IPS-18c (cell line): Measurements from ENCODE around the gene ASPRV1.
"Not testable (repeated sequence)": the region's sequence is repeated elsewhere in the genome, so short reads cannot be mapped to it uniquely, and the experiment has no call there.

ENCODE experiments used
- H3K4me3 ChIP-seq: 2 replicates; pipeline ENCODE4 v1.7.0; 2013; ENCODE audit warnings: low read depth, mild to moderate bottlenecking, low read length, moderate library complexity; ENCODE audit not compliant: insufficient read depth
- H3K9me3 ChIP-seq: one replicate; pipeline ENCODE4 v1.6.1; 2013; ENCODE audit warnings: mild to moderate bottlenecking, low read length, moderate library complexity; ENCODE audit not compliant: control insufficient read depth, insufficient read depth

The ASPRV1 gene

GRCh38 chr2:69969991-69970390 lies 8.6 kb upstream of the ASPRV1 start:
- Histone ChIP-seq H3K9me3 (no peaks in the 10 kb centered on the region), H3K4me3 (no peak overlapping the region)

DNA sequence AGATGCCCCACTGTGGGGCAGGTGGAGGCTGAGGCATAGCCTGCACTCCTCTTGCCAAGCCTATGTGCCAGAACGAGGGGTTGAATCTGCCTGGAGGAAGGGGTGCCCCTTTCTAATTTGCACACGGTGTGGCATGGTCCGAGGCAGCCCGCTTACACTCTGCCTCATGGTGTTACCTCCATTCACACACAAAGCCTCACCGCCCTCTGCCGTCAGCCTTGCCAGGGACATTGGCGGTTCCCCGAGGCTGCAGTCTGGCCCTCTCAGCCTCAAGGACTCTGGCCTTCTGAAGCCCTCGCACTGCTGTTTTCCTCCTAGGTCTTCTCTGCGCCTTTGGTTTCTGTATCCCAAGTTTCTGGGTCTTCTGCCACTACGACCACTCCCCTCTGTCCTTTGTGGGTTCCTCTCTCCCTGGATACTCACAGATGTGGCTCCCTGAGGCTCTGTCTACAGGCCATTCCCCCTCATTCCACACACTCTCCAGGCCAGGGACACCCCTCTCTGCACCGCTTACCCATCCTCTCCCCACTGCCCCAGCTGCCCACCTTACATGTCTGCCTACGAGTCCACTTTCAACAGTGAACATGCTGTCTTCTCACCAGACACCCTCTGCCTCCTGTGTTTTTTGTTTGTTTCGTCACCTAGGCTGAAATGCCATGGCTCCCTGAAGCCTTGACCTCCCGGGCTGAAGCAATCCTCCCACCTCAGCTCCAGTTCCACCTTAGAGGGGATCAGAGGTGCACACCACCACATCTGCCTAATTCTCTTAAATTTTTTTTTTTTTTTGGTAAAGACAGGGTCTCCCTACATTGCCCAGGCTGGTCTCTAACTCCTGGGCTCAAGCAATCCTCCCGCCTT lies 7.9 kb upstream of the ASPRV1 start:
- Histone ChIP-seq H3K4me3 (no peak overlapping the region), H3K9me3 (no peaks in the 10 kb centered on the region)

DNA sequence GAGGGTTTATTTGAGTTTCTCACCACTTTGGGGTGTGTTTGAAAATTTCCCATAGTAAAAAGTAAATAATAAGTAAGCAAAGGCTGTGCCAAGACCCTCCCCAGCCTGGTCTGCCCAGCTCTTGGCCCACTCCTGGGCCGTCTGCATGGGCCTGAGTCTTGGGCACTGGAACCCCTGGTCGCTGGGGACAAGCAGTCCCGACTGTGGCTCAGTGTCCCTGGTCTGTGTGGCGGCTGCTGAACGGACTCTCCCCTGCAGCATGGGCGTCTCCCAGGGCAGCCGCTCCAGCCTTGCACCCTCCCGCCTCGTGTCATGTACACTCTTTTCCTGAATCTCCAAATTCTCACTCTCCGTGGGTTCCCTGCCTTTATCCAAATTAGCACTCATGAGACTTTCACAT lies 7.2 kb upstream of the ASPRV1 start:
- H3K4me3 ChIP-seq = no peak overlapping the region
- no peaks in the 10 kb centered on the region for H3K9me3 ChIP-seq

- no peak overlapping the region for H3K4me3 ChIP-seq
- no peaks in the 10 kb centered on the region for H3K9me3 ChIP-seq
Measured at GRCh38 chr2:69966496-69966895, 5.1 kb upstream of the ASPRV1 start.

- H3K9me3 ChIP-seq = no peaks in the 10 kb centered on the region
- no peak overlapping the region for H3K4me3 ChIP-seq
Measured at GRCh38 chr2:69965756-69966445, 4.5 kb upstream of the ASPRV1 start.

DNA sequence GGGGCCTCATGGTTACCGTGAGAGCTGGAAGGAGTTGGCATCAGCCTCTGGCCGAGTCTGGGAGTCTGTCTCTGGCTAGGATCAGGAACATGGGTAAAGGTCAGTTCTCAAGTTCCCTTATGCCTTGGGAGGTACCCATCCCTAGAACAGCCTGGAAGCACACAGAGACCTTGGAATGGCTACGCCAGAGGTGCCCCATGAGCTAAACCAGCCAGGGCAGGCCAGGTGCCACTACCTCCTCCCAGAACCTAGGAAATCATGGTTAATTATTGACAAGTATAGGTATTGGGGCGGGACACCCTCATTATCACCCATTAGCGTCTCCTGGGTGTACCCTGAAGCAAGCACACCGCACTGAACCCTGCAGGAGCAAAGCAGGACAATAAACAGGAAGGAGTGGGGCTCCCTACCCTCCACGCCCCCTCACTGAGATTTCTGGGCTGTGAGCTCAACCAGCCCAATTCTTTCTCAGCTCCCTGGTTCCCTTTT lies 3.0 kb upstream of the ASPRV1 start:
- H3K9me3 ChIP-seq = no peaks in the 10 kb centered on the region
- no peak overlapping the region for H3K4me3 ChIP-seq

- Histone ChIP-seq H3K4me3 (no peak overlapping the region), H3K9me3 (no peaks in the 10 kb centered on the region)
Measured at GRCh38 chr2:69962986-69963730, 1.7 kb upstream of the ASPRV1 start.

DNA sequence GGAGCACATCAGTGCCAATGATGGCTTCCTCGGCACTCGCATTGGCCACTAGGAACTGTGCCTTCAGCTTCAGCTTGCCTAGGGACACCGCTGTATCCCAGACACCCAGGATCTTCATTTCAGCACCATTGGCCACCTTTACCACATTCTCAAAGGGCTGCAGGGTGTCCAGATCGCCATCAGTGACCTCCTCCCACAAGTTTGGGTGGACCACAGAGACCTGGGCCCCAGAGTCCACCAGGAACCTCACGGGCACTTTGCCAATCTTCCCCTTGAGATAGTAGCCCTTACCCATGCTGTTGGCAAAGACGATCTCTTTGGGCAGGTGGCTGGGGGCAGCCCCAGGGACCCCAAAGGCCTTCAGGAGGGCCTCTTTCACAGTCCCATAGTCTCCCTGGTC lies 610 bp downstream of the ASPRV1 start:
- H3K9me3 ChIP-seq = no peaks in the 10 kb centered on the region
- H3K4me3 ChIP-seq = no peak overlapping the region

DNA sequence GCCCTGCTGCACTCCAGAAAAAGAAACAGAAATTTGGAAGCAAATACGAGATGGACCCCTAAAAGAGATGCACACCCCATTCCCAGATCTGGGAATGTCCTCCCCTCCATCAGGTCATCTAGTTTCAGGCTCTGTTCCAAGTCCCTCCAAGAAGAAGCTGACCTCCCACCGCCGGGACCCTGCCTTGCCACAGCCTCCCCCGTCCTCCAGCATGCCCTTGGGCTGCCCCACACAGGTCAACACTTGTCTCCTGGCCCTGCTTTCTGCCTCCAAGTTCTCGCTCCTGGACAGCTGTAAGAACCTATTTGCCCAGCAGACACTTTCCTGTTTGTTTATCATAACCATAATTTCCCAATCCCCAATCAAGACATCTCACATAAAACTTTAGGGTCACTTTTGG lies 2.0 kb downstream of the ASPRV1 start:
- Histone ChIP-seq H3K4me3 (no peak overlapping the region), H3K9me3 (no peaks in the 10 kb centered on the region)

DNA sequence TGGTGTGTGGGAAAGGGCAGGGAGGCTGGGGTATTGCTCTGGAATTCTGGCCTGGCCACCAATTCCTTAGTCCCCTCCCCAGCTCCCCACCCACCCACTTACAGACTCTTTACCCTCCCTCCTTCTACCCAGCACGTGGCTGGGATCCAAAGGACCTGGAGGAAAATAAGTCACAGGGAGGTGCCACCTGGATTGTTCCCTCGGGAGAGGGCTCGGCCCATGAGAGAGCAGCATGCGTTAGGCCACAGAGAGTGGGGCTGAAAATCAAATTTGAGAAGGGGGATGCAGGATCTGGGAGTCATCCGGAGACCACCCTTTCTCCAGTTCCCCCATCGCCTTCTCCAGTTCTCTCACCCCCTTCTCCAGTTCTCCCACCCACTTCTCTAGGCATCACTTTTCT lies 3.0 kb downstream of the ASPRV1 start:
- H3K9me3 ChIP-seq = no peaks in the 10 kb centered on the region
- no peak overlapping the region for H3K4me3 ChIP-seq

GRCh38 chr2:69957965-69958364 lies 3.5 kb downstream of the ASPRV1 start:
- no peaks in the 10 kb centered on the region for H3K9me3 ChIP-seq
- no peak overlapping the region for H3K4me3 ChIP-seq

DNA sequence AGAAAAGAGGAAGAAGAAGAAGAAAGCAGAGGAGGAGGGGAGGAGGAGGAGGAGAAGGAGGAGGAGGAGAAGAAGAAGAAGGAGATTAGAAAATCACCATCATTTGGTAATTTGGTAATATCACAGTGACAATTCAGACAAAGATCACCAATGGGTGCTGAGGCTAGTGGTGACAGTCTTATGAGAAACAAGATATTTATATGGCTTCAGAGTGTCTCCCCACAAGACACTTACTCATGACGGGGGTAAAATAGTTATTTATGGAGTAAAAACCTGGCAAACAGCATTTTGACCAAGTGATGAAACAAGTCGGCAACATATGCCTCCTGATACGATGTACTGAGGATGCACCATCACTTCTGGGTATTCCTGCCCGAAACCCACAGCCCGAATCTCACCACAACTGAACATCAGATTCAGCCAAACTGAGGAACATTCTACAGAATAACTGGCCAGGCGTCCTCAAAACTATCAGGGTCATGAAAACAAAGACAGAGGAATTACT lies 4.9 kb downstream of the ASPRV1 start:
- no peaks in the 10 kb centered on the region for H3K9me3 ChIP-seq
- no peak overlapping the region for H3K4me3 ChIP-seq

DNA sequence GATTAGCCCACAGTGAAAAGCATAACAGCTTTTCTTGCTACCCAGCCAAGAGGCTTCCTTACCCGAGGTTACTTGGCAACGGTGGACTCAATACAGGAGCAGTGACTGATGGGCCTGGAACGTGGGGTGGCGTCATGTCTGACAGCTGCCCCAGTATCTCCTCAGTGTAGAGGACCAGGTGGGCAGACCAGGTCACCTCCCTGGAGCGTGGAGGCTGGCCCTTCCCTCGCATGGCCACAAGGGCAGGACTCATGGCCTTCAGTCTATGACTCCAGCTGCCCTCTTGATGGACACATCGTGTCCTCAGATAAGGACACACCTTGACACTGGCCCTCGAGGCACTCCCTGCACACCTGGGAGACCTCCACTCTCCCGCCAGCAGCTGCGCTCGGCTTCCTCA lies 6.4 kb downstream of the ASPRV1 start:
- H3K9me3 ChIP-seq = no peaks in the 10 kb centered on the region
- no peak overlapping the region for H3K4me3 ChIP-seq

DNA sequence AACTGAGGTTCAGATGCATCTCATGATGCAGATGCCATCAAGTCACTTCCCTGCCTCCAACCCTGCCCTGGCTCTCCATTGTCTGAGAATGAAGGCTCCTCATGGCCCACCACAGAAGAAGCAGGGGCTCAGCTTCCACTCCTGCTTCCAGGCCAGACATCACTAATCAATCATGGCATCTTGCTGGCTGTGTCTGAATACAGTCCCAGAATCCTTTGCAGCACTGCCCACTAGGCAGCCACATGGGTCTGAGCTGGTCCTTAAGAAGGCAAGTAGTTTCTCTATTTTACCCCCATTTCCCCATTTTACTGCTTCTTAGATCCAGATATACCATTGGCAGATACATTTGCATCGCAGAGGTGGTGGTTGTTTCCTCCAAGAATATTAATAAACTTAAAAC lies 7.3 kb downstream of the ASPRV1 start:
- Histone ChIP-seq H3K9me3 (no peaks in the 10 kb centered on the region), H3K4me3 (no peak overlapping the region)

- no peaks in the 10 kb centered on the region for H3K9me3 ChIP-seq
- no peak overlapping the region for H3K4me3 ChIP-seq
Measured at GRCh38 chr2:69952336-69953115, 8.9 kb downstream of the ASPRV1 start.

- H3K9me3 ChIP-seq, H3K4me3 ChIP-seq: not testable (repeated sequence)
Measured at GRCh38 chr2:69950671-69951070, 10.8 kb downstream of the ASPRV1 start.

DNA sequence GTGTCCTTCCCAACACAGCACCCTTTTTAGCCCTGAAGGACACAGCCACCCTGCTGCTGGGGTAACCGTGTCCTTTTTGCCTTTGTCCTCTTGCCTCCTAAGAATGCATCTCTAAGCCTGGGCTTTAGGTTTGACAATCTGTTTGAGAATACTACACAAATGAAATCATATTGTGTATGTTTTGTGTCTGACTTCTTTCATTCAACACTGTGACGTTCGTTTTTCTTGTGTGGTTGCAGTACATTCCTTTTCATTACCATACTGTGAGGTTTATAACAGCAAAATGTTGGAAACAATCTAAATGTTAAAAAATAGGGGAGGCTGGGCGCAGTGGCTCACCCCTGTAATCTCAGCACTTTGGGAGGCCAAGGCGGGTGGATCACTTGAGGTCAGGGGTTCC lies 11.2 kb downstream of the ASPRV1 start:
- Histone ChIP-seq H3K9me3 (no peaks in the 10 kb centered on the region), H3K4me3 (no peak overlapping the region)
